SU-DHL-6 (cell line): ENCODE results near the gene SLC9C1.

Experiments
- CTCF ChIP-seq: fragments of 200-600 bp; sonication (generic); IDR thresholded peaks from one replicate; pipeline ENCODE4 v1.5.1; 2017; ENCODE audit warnings: antibody characterized with exemption, mild to moderate bottlenecking, low read length, moderate library complexity; ENCODE audit not compliant: insufficient read depth, poor library complexity, severe bottlenecking
- EZH2phosphoT487 ChIP-seq: fragments of 200-600 bp; sonication (generic), shearing (Covaris generic); conservative IDR thresholded peaks from 2 replicates; pipeline ENCODE4 v1.6.1; 2018; ENCODE audit warnings: mild to moderate bottlenecking, antibody characterized with exemption, low read length, moderate library complexity, mixed read lengths

GRCh38 chr3:112121577-112122547 is 172.2 kb downstream of the SLC9C1 start:
- TF ChIP-seq CTCF (no peak), EZH2phosphoT487 (no peak)
